GM10248 (cell line): ENCODE measurements around the gene A1CF.

Experiments used
- CTCF ChIA-PET: fragments of 300-600 bp; sonication (Branson Sonifier 250); formaldehyde crosslinking; extraction: SDS; loops from one replicate; lab custom pipeline; 2021; ENCODE audit warnings: antibody characterized with exemption; lab: Yijun Ruan, JAX
- POLR2A ChIA-PET: fragments of 350-650 bp; sonication (Branson Sonifier 250); formaldehyde crosslinking; extraction: SDS; loops from one replicate; lab custom pipeline; 2020; ENCODE audit warnings: antibody characterized with exemption; lab: Yijun Ruan, JAX
- DNase-seq: peaks from one replicate; pipeline ENCODE4 v3.0.0; 2012; ENCODE audit errors: extremely low spot score
- CTCF ChIP-seq: IDR thresholded peaks from 2 replicates; pipeline ENCODE4 v1.5.1; 2012; ENCODE audit warnings: mild to moderate bottlenecking, low read depth; ENCODE audit errors: extremely low read depth, missing control alignments, control extremely low read depth

A1CF gene

DNA sequence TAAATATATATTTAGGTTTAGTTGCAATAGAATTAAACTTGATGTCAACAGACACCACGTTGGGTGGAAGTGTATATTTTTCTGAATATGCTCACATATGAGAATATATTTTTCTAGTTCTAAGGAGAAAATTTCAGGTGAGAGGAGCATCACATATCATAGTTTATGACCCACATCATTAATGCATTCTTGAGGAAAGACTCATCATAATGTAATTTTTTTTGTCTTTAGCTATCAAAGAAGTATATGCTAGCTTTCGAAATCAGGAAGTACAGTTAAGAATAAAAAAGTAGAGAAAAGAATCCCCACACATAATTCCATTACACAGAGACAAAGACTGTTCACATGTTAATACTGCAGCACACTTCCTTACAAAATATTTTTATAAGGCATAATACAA is 30.4 kb downstream of the A1CF start:
- POLR2A ChIA-PET = no interaction called here
- no peak for DNase-seq
- no peak for TF ChIP-seq CTCF
- CTCF ChIA-PET = interaction anchor here (1.3 kb wide), 1 partner anchor 11 kb away, joined by 3 read pairs; no protein-coding TSS in a partner anchor

GRCh38 chr10:50853557-50853956 is 31.9 kb downstream of the A1CF start:
- POLR2A ChIA-PET = no interaction called here
- no peak for DNase-seq
- no peak for TF ChIP-seq CTCF
- CTCF ChIA-PET = interaction anchor here (1.4 kb wide), 1 partner anchor 12 kb away, joined by 3 read pairs; no protein-coding TSS in a partner anchor

- no peak for DNase-seq
- ChIA-PET POLR2A (no interaction called here), CTCF (interaction anchor here (1.4 to 1.6 kb wide), 4 partner anchors 13 to 18 kb away, joined by 3 to 5 read pairs (median 4); no protein-coding TSS in a partner anchor)
- no peak for TF ChIP-seq CTCF
Observed at GRCh38 chr10:50851884-50852671, 33.3 kb downstream of the A1CF start.

- no peak for DNase-seq
- ChIA-PET POLR2A (no interaction called here), CTCF (interaction anchor here (1.4 to 1.6 kb wide), 2 partner anchors 16 to 17 kb away, joined by 4 to 5 read pairs; no protein-coding TSS in a partner anchor)
- TF ChIP-seq CTCF = no peak
Observed at GRCh38 chr10:50850578-50851230, 34.7 kb downstream of the A1CF start.

DNA sequence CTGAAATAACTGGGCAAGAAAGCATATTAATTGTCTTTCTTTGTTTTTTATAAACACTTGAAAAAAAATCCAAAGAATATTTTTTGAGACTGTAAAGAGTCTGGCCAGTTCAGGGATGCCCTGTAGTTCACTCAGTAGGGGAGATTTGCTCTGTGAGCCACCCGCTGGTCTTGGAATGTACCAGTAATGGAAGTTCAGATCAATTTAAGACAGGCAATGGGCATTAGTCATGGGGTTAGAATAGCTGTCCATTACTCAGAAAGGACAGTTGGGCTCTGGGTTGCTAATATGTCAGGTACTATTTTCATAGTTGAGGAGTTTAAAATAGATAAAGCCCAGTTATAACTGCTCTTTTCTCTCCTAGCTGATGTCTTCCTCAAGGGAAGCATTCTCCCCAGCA is 38.7 kb downstream of the A1CF start:
- ChIA-PET CTCF (interaction anchor here (1.2 kb wide), 1 partner anchor 13 kb away, joined by 3 read pairs; no protein-coding TSS in a partner anchor), POLR2A (no interaction called here)

More for the DNA sequence above, 38.7 kb downstream of the A1CF start:
- no peak for TF ChIP-seq CTCF
- DNase-seq = no peak
